ENCODE data around the gene PPP1R2C.

DNA sequence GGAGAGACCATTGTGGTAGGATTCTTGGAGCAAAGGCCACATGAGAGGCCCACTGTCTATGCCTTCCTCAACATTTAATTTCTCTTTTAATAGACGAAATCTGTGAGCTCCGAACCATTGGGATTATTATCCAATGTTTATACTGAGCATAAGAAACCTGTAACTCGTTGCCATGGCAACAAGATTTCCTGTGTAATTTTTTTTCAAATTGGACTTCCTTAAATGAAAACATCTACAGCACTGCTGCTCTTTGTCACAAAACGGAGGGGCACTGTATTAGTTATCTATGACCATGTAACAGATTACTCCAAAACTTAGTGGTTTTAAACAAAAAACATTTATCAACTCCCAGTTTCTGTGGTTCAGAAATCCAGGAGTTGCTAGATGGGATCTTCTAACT lies 38.7 kb downstream of the PPP1R2C start:
- TF ChIP-seq, protein P1, sequence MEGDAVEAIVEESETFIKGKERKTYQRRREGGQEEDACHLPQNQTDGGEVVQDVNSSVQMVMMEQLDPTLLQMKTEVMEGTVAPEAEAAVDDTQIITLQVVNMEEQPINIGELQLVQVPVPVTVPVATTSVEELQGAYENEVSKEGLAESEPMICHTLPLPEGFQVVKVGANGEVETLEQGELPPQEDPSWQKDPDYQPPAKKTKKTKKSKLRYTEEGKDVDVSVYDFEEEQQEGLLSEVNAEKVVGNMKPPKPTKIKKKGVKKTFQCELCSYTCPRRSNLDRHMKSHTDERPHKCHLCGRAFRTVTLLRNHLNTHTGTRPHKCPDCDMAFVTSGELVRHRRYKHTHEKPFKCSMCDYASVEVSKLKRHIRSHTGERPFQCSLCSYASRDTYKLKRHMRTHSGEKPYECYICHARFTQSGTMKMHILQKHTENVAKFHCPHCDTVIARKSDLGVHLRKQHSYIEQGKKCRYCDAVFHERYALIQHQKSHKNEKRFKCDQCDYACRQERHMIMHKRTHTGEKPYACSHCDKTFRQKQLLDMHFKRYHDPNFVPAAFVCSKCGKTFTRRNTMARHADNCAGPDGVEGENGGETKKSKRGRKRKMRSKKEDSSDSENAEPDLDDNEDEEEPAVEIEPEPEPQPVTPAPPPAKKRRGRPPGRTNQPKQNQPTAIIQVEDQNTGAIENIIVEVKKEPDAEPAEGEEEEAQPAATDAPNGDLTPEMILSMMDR (IDR thresholded peaks at IDR 0.05), result no peak
- TF ChIP-seq POLR2A (IDR thresholded peaks at IDR 0.05) (no peak), EP300 (IDR thresholded peaks at IDR 0.05) (no peak)

All from upper lobe of left lung (tissue), 4 donors.